ENCODE data around the gene ANXA2R. TPM values are rescaled to one million over a fixed set of nuclear protein-coding genes. Genes with fewer than 3 reads are reported as not detected.

The ANXA2R gene
- total and polyA plus RNA-seq, 9 of the 15 experiments (the other 6 are each of a cell fraction or from before 2014, with no cell fraction given), result 2.1 to 4.8 (median 3.4) TPM

- TF ChIP-seq NFE2 (IDR thresholded peaks at IDR 0.05; ENCODE audit: low read depth) (no peak), ARID3A (IDR thresholded peaks at IDR 0.05; ENCODE audit: borderline replicate concordance, low read depth, low read length) (no peak), RBFOX2 (IDR thresholded peaks at IDR 0.05; ENCODE audit: low read depth, low read length) (peak; percentile 82), SMARCC2 (IDR thresholded peaks at IDR 0.05; ENCODE audit: low read depth) (no peak), CHCHD3 (CRISPR knock-in tag; IDR thresholded peaks at IDR 0.05) (no peak), ZSCAN32 (CRISPR knock-in tag; IDR thresholded peaks at IDR 0.05) (no peak), RBM17 (IDR thresholded peaks at IDR 0.05; ENCODE audit: borderline replicate concordance, low read depth, low read length) (no peak), HDAC3 (IDR thresholded peaks at IDR 0.05; ENCODE audit: borderline replicate concordance, partially characterized antibody) (no peak), KLF6 (CRISPR knock-in tag; IDR thresholded peaks at IDR 0.05; ENCODE audit: borderline replicate concordance) (no peak), HSF4 (CRISPR knock-in tag; IDR thresholded peaks at IDR 0.05; ENCODE audit: borderline replicate concordance) (no peak), TEAD1 (CRISPR knock-in tag; IDR thresholded peaks at IDR 0.05) (no peak), MCM2 (IDR thresholded peaks at IDR 0.05; ENCODE audit: low read depth) (no peak)
- TF ChIP-seq, protein P1, sequence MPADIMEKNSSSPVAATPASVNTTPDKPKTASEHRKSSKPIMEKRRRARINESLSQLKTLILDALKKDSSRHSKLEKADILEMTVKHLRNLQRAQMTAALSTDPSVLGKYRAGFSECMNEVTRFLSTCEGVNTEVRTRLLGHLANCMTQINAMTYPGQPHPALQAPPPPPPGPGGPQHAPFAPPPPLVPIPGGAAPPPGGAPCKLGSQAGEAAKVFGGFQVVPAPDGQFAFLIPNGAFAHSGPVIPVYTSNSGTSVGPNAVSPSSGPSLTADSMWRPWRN (IDR thresholded peaks at IDR 0.05; ENCODE audit: low read depth), result no peak
- TF ChIP-seq, protein P2, sequence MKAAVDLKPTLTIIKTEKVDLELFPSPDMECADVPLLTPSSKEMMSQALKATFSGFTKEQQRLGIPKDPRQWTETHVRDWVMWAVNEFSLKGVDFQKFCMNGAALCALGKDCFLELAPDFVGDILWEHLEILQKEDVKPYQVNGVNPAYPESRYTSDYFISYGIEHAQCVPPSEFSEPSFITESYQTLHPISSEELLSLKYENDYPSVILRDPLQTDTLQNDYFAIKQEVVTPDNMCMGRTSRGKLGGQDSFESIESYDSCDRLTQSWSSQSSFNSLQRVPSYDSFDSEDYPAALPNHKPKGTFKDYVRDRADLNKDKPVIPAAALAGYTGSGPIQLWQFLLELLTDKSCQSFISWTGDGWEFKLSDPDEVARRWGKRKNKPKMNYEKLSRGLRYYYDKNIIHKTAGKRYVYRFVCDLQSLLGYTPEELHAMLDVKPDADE (conservative IDR thresholded peaks at IDR 0.05; ENCODE audit: control insufficient read depth, low read depth, low read length), result no peak
- TF ChIP-seq, protein P3, sequence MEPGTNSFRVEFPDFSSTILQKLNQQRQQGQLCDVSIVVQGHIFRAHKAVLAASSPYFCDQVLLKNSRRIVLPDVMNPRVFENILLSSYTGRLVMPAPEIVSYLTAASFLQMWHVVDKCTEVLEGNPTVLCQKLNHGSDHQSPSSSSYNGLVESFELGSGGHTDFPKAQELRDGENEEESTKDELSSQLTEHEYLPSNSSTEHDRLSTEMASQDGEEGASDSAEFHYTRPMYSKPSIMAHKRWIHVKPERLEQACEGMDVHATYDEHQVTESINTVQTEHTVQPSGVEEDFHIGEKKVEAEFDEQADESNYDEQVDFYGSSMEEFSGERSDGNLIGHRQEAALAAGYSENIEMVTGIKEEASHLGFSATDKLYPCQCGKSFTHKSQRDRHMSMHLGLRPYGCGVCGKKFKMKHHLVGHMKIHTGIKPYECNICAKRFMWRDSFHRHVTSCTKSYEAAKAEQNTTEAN (CRISPR knock-in tag; IDR thresholded peaks at IDR 0.05), result no peak
- TF ChIP-seq, protein P4, sequence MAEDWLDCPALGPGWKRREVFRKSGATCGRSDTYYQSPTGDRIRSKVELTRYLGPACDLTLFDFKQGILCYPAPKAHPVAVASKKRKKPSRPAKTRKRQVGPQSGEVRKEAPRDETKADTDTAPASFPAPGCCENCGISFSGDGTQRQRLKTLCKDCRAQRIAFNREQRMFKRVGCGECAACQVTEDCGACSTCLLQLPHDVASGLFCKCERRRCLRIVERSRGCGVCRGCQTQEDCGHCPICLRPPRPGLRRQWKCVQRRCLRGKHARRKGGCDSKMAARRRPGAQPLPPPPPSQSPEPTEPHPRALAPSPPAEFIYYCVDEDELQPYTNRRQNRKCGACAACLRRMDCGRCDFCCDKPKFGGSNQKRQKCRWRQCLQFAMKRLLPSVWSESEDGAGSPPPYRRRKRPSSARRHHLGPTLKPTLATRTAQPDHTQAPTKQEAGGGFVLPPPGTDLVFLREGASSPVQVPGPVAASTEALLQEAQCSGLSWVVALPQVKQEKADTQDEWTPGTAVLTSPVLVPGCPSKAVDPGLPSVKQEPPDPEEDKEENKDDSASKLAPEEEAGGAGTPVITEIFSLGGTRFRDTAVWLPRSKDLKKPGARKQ (CRISPR knock-in tag; IDR thresholded peaks at IDR 0.05), result no peak
- TF ChIP-seq, protein P5, sequence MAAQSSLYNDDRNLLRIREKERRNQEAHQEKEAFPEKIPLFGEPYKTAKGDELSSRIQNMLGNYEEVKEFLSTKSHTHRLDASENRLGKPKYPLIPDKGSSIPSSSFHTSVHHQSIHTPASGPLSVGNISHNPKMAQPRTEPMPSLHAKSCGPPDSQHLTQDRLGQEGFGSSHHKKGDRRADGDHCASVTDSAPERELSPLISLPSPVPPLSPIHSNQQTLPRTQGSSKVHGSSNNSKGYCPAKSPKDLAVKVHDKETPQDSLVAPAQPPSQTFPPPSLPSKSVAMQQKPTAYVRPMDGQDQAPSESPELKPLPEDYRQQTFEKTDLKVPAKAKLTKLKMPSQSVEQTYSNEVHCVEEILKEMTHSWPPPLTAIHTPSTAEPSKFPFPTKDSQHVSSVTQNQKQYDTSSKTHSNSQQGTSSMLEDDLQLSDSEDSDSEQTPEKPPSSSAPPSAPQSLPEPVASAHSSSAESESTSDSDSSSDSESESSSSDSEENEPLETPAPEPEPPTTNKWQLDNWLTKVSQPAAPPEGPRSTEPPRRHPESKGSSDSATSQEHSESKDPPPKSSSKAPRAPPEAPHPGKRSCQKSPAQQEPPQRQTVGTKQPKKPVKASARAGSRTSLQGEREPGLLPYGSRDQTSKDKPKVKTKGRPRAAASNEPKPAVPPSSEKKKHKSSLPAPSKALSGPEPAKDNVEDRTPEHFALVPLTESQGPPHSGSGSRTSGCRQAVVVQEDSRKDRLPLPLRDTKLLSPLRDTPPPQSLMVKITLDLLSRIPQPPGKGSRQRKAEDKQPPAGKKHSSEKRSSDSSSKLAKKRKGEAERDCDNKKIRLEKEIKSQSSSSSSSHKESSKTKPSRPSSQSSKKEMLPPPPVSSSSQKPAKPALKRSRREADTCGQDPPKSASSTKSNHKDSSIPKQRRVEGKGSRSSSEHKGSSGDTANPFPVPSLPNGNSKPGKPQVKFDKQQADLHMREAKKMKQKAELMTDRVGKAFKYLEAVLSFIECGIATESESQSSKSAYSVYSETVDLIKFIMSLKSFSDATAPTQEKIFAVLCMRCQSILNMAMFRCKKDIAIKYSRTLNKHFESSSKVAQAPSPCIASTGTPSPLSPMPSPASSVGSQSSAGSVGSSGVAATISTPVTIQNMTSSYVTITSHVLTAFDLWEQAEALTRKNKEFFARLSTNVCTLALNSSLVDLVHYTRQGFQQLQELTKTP (IDR thresholded peaks at IDR 0.05; ENCODE audit: low read depth in 1 of 2, partially characterized antibody in 2 of 2), result no peak
Observed at GRCh38 chr5:43007911-43008362, 32.2 kb downstream of the ANXA2R start (continued).

All from K562 (cell line).